GM12801 (cell line): Measurements from ENCODE around the gene NUP62CL.

Source experiments
- TF ChIP-seq, protein P1 (sequence below): IDR thresholded peaks from one replicate; pipeline ENCODE4 v1.5.1; 2011; ENCODE audit warnings: control low read depth; ENCODE audit not compliant: insufficient read length; ENCODE audit errors: extremely low read depth

The NUP62CL gene

DNA sequence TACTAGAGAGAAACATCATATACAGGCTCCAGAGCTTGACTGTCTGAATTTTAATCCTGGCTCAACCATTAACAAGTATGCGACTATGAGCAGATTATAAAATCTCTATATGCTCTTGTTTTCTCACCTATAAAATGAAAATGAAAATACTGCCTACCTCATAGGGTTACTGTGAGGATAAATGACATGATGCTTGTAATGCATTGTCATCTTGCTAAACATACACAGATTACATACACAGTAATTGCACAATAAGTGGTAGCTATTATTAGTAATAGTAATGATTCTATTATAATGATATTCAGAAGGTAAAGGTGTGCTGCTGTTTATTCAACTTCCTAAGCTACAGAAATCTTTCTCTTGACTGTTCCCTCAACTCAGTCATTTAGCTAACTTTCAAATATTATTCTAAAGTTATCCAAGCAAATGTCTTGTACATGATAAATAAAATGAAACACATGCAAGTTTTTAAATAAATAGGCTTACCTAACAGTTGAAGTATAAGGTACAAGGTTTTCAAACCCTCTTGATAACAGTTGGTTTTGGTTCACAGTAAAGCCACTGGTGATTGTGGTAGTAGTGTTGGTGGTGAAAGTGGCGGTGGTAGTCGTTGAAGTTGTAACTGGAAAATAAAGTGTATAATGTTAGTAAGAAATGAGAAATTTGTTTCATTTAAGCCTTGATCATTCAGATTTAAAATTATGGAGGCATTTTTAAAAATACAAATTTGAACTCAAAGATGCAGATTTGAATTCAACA, 38.9 kb downstream of the NUP62CL start:
- TF ChIP-seq, protein P1, sequence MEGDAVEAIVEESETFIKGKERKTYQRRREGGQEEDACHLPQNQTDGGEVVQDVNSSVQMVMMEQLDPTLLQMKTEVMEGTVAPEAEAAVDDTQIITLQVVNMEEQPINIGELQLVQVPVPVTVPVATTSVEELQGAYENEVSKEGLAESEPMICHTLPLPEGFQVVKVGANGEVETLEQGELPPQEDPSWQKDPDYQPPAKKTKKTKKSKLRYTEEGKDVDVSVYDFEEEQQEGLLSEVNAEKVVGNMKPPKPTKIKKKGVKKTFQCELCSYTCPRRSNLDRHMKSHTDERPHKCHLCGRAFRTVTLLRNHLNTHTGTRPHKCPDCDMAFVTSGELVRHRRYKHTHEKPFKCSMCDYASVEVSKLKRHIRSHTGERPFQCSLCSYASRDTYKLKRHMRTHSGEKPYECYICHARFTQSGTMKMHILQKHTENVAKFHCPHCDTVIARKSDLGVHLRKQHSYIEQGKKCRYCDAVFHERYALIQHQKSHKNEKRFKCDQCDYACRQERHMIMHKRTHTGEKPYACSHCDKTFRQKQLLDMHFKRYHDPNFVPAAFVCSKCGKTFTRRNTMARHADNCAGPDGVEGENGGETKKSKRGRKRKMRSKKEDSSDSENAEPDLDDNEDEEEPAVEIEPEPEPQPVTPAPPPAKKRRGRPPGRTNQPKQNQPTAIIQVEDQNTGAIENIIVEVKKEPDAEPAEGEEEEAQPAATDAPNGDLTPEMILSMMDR: no peak

DNA sequence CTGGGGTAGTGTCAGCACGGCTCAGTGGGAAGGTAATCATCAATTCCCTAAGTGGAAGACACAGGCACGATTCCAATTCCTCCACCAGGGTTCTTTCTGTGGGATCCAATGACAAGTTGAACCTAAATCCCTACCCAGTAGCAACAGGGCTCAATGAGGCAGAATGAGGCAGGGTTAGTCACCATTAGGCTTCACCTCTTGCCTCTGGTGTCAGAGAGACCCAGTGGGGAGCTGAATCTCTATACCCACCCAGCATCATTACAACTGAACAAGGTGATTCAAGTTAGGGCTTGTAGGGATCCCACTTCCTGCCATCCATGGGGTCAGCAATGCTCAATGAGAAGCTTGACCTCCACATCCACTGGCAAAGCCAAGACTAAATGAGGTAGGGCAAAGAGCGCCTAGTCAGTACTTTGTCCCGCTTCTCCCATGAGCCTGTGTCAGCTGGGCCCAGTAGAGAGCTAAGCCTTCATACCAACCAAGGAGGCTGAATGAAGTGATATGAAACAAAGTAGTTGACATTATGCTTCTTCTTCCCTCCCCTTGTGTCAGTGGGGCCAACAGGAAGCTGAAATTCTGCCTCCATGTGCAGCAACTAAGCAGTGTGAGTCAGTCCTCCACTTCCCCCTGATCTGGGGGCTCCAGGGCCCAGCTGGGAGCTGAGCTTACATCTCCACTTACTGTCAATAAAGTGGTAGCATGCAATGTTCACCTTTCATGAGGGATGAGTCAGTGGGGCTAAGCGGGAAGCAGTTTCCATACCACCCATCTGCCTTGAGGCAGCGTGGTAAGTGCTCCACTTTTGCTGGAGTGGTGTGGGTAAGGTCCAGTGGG, 51.2 kb downstream of the NUP62CL start:
- TF ChIP-seq, protein P1: no peak

DNA sequence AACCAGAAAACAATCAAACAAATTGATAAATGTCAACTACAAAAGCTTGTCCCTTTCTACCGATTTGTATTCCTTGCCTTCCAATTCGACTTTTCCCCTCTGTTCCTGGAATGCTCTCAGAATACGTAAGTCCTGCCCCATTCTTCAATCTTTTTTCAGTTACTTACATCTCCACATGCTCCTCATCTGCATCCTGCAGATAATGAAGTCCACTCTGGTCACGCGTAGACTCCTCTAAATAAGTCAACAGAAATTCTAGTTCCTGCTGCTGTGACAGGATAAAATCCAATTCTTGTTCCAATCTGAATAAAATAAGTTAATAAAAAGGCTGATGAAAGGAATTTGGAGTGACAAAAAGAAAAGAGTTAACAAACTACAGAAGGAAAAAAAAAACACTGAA, 53.2 kb downstream of the NUP62CL start:
- TF ChIP-seq, protein P1: no peak

DNA sequence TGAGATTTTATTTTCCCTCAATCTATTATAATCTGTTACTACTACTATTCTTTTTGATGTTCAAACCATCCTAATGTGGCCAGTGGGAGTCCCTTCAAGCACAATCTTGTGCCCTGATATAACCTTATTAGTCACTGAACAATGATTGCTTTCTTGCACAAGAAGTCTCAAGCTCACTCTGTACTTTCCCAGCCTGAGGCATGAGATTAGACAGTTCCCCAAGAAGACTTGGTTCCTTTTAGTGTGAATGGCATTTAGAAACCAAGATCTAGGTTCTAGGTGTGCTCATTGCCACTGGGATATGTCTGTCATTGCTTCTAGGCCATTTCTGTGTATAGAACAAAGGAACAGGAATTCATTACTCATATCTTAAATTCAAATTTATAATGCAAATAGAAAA, 59.6 kb downstream of the NUP62CL start:
- TF ChIP-seq, protein P1: no peak

DNA sequence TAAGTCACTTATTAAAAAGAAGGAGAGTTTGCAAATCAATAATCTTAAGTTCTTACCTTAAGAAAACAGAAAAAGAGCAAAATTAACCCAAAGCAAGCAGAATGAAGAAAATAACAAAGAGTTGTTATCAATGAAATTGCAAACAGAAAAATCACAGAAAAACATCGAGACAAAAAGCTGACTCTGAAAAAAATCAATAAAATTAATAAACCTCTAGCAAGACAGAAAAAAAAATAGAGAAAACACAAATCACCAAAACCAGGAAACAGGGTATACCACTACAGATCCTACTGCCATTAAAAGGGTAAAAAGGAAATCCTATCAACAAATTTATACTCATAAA, 70.3 kb downstream of the NUP62CL start:
- TF ChIP-seq, protein P1: no peak

DNA sequence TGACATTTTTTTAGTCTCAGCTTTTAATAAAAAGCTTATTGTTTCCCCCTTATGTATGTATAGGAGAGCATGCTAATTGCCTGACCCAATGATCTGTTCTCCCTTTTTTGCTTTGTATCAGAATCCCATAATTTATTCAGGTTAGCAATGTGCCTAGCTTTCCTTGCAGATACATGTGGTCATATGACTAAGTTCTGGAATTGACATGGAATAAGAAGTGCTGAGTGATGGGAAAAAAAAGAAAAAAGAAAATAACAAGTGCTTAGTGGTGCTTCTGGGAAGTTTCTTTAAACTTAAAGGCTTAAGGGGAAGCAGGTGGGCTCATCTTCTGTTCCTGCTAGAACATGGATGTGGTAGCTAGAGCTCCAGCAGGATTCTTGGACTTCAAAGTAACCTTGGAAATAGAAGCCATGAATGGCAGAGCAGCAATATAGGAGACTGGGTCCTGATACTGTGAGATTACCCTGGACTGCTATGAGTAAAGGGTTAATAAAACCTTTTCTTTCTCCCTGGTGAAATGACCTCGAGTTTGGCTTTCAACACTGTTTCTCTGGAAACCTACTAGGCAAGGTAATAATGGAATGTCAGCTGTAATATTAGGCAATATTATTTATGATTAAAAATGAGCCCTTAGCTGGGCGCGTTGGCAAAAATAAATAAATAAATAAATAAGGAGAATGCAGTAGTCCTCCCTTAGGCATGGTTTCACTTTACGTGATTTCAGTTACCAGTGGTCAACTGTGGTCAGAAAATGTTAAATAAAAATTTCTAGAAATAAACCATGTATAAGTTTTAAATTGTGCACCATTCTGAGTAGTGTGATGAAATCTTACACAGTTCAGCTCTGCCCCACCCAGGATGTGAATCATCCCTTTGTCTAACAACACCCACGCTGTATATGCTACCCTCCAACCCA, 70.9 kb downstream of the NUP62CL start:
- TF ChIP-seq, protein P1: no peak

DNA sequence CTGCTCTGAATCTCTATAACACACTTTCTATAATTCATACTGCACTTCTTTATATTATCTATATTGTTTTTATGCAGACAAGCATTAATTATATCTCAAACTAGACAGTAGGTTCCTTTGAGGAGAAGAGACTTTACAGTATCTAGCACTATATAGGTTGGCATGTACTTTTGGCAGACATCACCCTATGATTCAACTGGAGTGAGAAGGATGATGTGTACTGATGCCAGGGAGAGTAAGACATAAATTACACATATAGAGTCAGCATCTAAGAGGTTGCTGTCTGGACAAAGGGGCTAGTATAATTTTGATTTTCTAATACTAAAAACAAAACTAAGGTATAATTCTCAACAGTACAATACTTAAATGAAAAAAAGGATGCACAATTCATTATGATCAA, 82.5 kb downstream of the NUP62CL start:
- TF ChIP-seq, protein P1: no peak
